Sigmoid colon (tissue), 7 donors: ENCODE data around the gene FAM3A. TPM values are rescaled to one million over a fixed set of nuclear protein-coding genes. Genes with fewer than 3 reads are reported as not detected.

Source experiments
- DNase-seq: peaks from one replicate; pipeline ENCODE4 v3.0.0-alpha.2; 2019
- H3K27ac ChIP-seq, 4 donors: fragments of 200-600 bp; sonication (generic); one replicate each; pipeline ENCODE4 v1.5.1; 2016 to 2019; ENCODE audit warnings: mild to moderate bottlenecking in 1 of 4
- H3K27me3 ChIP-seq, 3 donors: fragments of 200-600 bp; sonication (generic); one replicate each; pipeline ENCODE4 v1.5.1; 2019; ENCODE audit warnings: mild to moderate bottlenecking in 1 of 3
- H3K36me3 ChIP-seq, 4 donors: fragments of 200-600 bp; sonication (generic); one replicate each; pipeline ENCODE4 v1.5.1; 2016 to 2019
- H3K4me1 ChIP-seq, 4 donors: fragments of 200-600 bp; sonication (generic); one replicate each; pipeline ENCODE4 v1.5.1; 2017 to 2019
- H3K4me3 ChIP-seq, 4 donors: fragments of 200-600 bp; sonication (generic); one replicate each; pipeline ENCODE4 v1.5.1; 2017 to 2019; ENCODE audit warnings: mild to moderate bottlenecking in 2 of 4, moderate library complexity in 1 of 4
- H3K9me3 ChIP-seq, 4 donors: fragments of 200-600 bp in 3 of 4; sonication (generic) in 3 of 4; one replicate each; pipeline versions ENCODE4 v1.5.1 to v1.6.1; 2013 to 2019
- CTCF ChIP-seq, 4 experiments: fragments of 450-650 bp in 3 of 4; fragments of 200-600 bp in 1 of 4; IDR thresholded peaks; one replicate each; pipeline ENCODE4 v1.5.1; 2016 to 2019; ENCODE audit warnings: antibody characterized with exemption in 4 of 4, mild to moderate bottlenecking in 3 of 4, moderate library complexity in 2 of 4
- EP300 ChIP-seq, 4 donors: sonication (generic); formaldehyde crosslinking; IDR thresholded peaks; one replicate each; pipeline ENCODE4 v1.6.1; 2017; ENCODE audit warnings: antibody characterized with exemption in 4 of 4
- POLR2A ChIP-seq, 2 donors: fragments of 450-650 bp; IDR thresholded peaks; one replicate each; pipeline ENCODE4 v1.6.1; 2016; ENCODE audit warnings: antibody characterized with exemption in 2 of 2, mild to moderate bottlenecking in 2 of 2, moderate library complexity in 2 of 2
- POLR2AphosphoS5 ChIP-seq, 4 donors: sonication (generic); formaldehyde crosslinking; IDR thresholded peaks; one replicate each; pipeline ENCODE4 v1.6.1; 2017; ENCODE audit warnings: antibody characterized with exemption in 4 of 4
- WGBS, 2 donors: extraction: QIAGEN DNeasy Blood & Tissue Kit; methylation state at CpG; one replicate each; pipeline ENCODE4 v1.1.7; 2013; 5-methylcytosine and 5-hydroxymethylcytosine counted together
- intact Hi-C: fragments of 100-400 bp; cut with DNase I; formaldehyde crosslinking; loops from one replicate; pipeline ENCODE4 v1.15.1; 2023
- polyA plus RNA-seq, 3 donors: library from polyadenylated mRNA; stranded (reverse); fragments of 200-250 nt; gene quantifications; one replicate each; pipeline ENCODE4 v1.2.3, GENCODE V29; 2013
- total RNA-seq, 4 donors: library from RNA; depleted of rRNA; stranded (reverse); fragments of >200 nt; gene quantifications; one replicate each; pipeline ENCODE4 v1.1.0, GENCODE V29; 2016
- donor health status: healthy with polysubstance abuse.
- donor health status: Bipolar disorder and iron deficiency.
- donor health status: healthy.

Gene FAM3A
- total and polyA plus RNA-seq, 7 donors, result 30.7 to 64.9 (median 49.0) TPM

GRCh38 chrX:154513716-154514115 is 2.3 kb downstream of the FAM3A start:
- Histone ChIP-seq H3K4me3 (no peak overlapping the region), H3K36me3 (peaks cover 0 to 6% (median 0%) of the 10 kb centered on the region in 4 donors), H3K4me1 (peaks cover 0 to 24% (median 17%) of the 10 kb centered on the region in 4 donors), H3K27me3 (no peaks in the 10 kb centered on the region), H3K27ac (no peak overlapping the region), H3K9me3 (no peaks in the 10 kb centered on the region)
- intact Hi-C loops, result no loop called here
- DNase-seq, result no peak
- 95 to 99% methylated on average over 2 of the region's 2 CpGs for WGBS, 2 donors
- TF ChIP-seq POLR2AphosphoS5 (IDR thresholded peaks at IDR 0.05), result no peak

GRCh38 chrX:154512879-154513553 is 3.0 kb downstream of the FAM3A start:
- TF ChIP-seq POLR2A (IDR thresholded peaks at IDR 0.05) (no peak), POLR2AphosphoS5 (IDR thresholded peaks at IDR 0.05) (no peak), CTCF (IDR thresholded peaks at IDR 0.05) (no peak), EP300 (IDR thresholded peaks at IDR 0.05) (no peak)
- 94 to 96% methylated on average over 16 of the region's 16 CpGs for WGBS, 2 donors
- H3K27ac ChIP-seq, result no peak overlapping the region
- intact Hi-C loops, result no loop called here
- H3K4me3 ChIP-seq, result no peak overlapping the region
- no peak for DNase-seq
- no peaks in the 10 kb centered on the region for H3K9me3 ChIP-seq
- peaks cover 0 to 7% (median 0%) of the 10 kb centered on the region in 4 donors for H3K36me3 ChIP-seq
- H3K4me1 ChIP-seq, result peaks cover 0 to 22% (median 16%) of the 10 kb centered on the region in 4 donors
- H3K27me3 ChIP-seq, result no peaks in the 10 kb centered on the region

GRCh38 chrX:154511761-154512160 is 4.3 kb downstream of the FAM3A start:
- 75 to 91% methylated on average over 12 of the region's 12 CpGs for WGBS, 2 donors
- intact Hi-C loops, result no loop called here

GRCh38 chrX:154509455-154509854 is 6.6 kb downstream of the FAM3A start:
- no peak overlapping the region for H3K27ac ChIP-seq
- peaks cover 0 to 38% (median 0%) of the 10 kb centered on the region in 4 donors for H3K36me3 ChIP-seq
- WGBS, 2 donors, result 93 to 97% methylated on average over 5 of the region's 5 CpGs
- H3K9me3 ChIP-seq, result no peaks in the 10 kb centered on the region
- H3K4me3 ChIP-seq, result no peak overlapping the region
- intact Hi-C loops, result no loop called here
- H3K27me3 ChIP-seq, result no peaks in the 10 kb centered on the region
- DNase-seq, result no peak
- H3K4me1 ChIP-seq, result no peaks in the 10 kb centered on the region
- no peak for TF ChIP-seq EP300 (IDR thresholded peaks at IDR 0.05)
- no peak for TF ChIP-seq POLR2AphosphoS5 (IDR thresholded peaks at IDR 0.05)
- TF ChIP-seq POLR2A (IDR thresholded peaks at IDR 0.05), result no peak
- no peak for TF ChIP-seq CTCF (IDR thresholded peaks at IDR 0.05)

More at GRCh38 chrX:154511761-154512160, 4.3 kb downstream of the FAM3A start:
- H3K27me3 ChIP-seq, result no peaks in the 10 kb centered on the region
- DNase-seq, result no peak
- no peak overlapping the region for H3K27ac ChIP-seq
- no peak overlapping the region for H3K4me3 ChIP-seq
- H3K9me3 ChIP-seq, result no peaks in the 10 kb centered on the region
- peaks cover 0 to 10% (median 5%) of the 10 kb centered on the region in 4 donors for H3K4me1 ChIP-seq
- H3K36me3 ChIP-seq, result peaks cover 0 to 19% (median 0%) of the 10 kb centered on the region in 4 donors
- TF ChIP-seq POLR2AphosphoS5 (IDR thresholded peaks at IDR 0.05) (no peak), CTCF (IDR thresholded peaks at IDR 0.05) (no peak), POLR2A (IDR thresholded peaks at IDR 0.05) (no peak), EP300 (IDR thresholded peaks at IDR 0.05) (no peak)

GRCh38 chrX:154508384-154508745 is 7.7 kb downstream of the FAM3A start:
- intact Hi-C loops, result no loop called here
- 92 to 93% methylated on average over 13 of the region's 13 CpGs for WGBS, 2 donors
- DNase-seq, result no peak

More at GRCh38 chrX:154508384-154508745, 7.7 kb downstream of the FAM3A start:
- H3K9me3 ChIP-seq, result no peaks in the 10 kb centered on the region
- H3K4me1 ChIP-seq, result no peaks in the 10 kb centered on the region
- H3K27me3 ChIP-seq, result no peaks in the 10 kb centered on the region
- H3K4me3 ChIP-seq, result no peak overlapping the region
- H3K36me3 ChIP-seq, result peaks cover 0 to 38% (median 0%) of the 10 kb centered on the region in 4 donors
- TF ChIP-seq POLR2AphosphoS5 (IDR thresholded peaks at IDR 0.05) (no peak), CTCF (IDR thresholded peaks at IDR 0.05) (no peak), POLR2A (IDR thresholded peaks at IDR 0.05) (no peak), EP300 (IDR thresholded peaks at IDR 0.05) (no peak)
- no peak overlapping the region for H3K27ac ChIP-seq
